H9 (cell line): ENCODE measurements around the gene GHR. TPM values are rescaled to one million over a fixed set of nuclear protein-coding genes. Genes with fewer than 3 reads are reported as not detected.

Source experiments
- DNase-seq: peaks from one replicate; pipeline ENCODE4 v3.0.0-alpha.2; 2017
- H2AFZ ChIP-seq: one replicate; pipeline ENCODE4 v1.6.1; 2013; ENCODE audit warnings: mild to moderate bottlenecking, low read length, control low read depth, moderate library complexity
- H2AK5ac ChIP-seq: 2 replicates; pipeline ENCODE4 v1.6.1; 2013; ENCODE audit warnings: low read length, control low read depth, mixed read lengths; ENCODE audit not compliant: insufficient read length
- H2BK120ac ChIP-seq: one replicate; pipeline ENCODE4 v1.6.1; 2013; ENCODE audit warnings: low read depth, mild to moderate bottlenecking, low read length, control low read depth, inconsistent platforms; ENCODE audit not compliant: poor library complexity, severe bottlenecking
- H2BK12ac ChIP-seq: 2 replicates; pipeline ENCODE4 v1.6.1; 2013; ENCODE audit warnings: low read length, control low read depth, mixed read lengths, low read depth; ENCODE audit not compliant: insufficient read length
- H2BK15ac ChIP-seq: 2 replicates; pipeline ENCODE4 v1.6.1; 2013; ENCODE audit warnings: low read depth, low read length, control low read depth
- H2BK20ac ChIP-seq: one replicate; pipeline ENCODE4 v1.6.1; 2013; ENCODE audit warnings: low read depth, mild to moderate bottlenecking, low read length, control low read depth, inconsistent platforms; ENCODE audit not compliant: poor library complexity, severe bottlenecking
- H2BK5ac ChIP-seq: 2 replicates; pipeline ENCODE4 v1.6.1; 2013; ENCODE audit warnings: low read length, control low read depth, mixed read lengths; ENCODE audit not compliant: insufficient read length
- H3K14ac ChIP-seq: 2 replicates; pipeline ENCODE4 v1.6.1; 2013; ENCODE audit warnings: low read length, control low read depth; ENCODE audit not compliant: insufficient read depth
- H3K18ac ChIP-seq: 2 replicates; pipeline ENCODE4 v1.6.1; 2013; ENCODE audit warnings: low read depth, mild to moderate bottlenecking, mixed read lengths, low read length, control low read depth; ENCODE audit not compliant: insufficient read length
- H3K23ac ChIP-seq: 2 replicates; pipeline ENCODE4 v1.6.1; 2013; ENCODE audit warnings: low read length, control low read depth, mixed read lengths, low read depth; ENCODE audit not compliant: insufficient read length
- H3K23me2 ChIP-seq: 2 replicates; pipeline ENCODE4 v1.6.1; 2013; ENCODE audit warnings: low read depth, mild to moderate bottlenecking, mixed read lengths, low read length, control low read depth; ENCODE audit not compliant: insufficient read length, poor library complexity, severe bottlenecking
- H3K27ac ChIP-seq: 2 replicates; pipeline ENCODE4 v1.5.1; 2013; ENCODE audit warnings: low read length, control low read depth, mixed read lengths, low read depth; ENCODE audit not compliant: insufficient read length
- H3K27me3 ChIP-seq: 2 replicates; pipeline ENCODE4 v1.6.1; 2013; ENCODE audit warnings: low read length, control low read depth, inconsistent platforms; ENCODE audit not compliant: insufficient read depth
- H3K4ac ChIP-seq: 2 replicates; pipeline ENCODE4 v1.6.1; 2013; ENCODE audit warnings: low read depth, mild to moderate bottlenecking, control low read depth, inconsistent platforms, low read length, moderate library complexity
- H3K4me1 ChIP-seq: 2 replicates; pipeline ENCODE4 v1.6.1; 2013; ENCODE audit warnings: low read length, control low read depth, inconsistent platforms; ENCODE audit not compliant: insufficient read depth
- H3K4me2 ChIP-seq: 2 replicates; pipeline ENCODE4 v1.6.1; 2013; ENCODE audit warnings: low read length, control low read depth, mixed read lengths; ENCODE audit not compliant: insufficient read length, insufficient read depth
- H3K56ac ChIP-seq: 2 replicates; pipeline ENCODE4 v1.6.1; 2013; ENCODE audit warnings: low read depth, mild to moderate bottlenecking, mixed read lengths, low read length, control low read depth; ENCODE audit not compliant: insufficient read length
- H3K79me1 ChIP-seq: 2 replicates; pipeline ENCODE4 v1.6.1; 2013; ENCODE audit warnings: low read depth, mild to moderate bottlenecking, moderate library complexity, low read length, control low read depth, inconsistent platforms; ENCODE audit not compliant: insufficient read depth, poor library complexity, severe bottlenecking
- H3K79me2 ChIP-seq: 2 replicates; pipeline ENCODE4 v1.6.1; 2013; ENCODE audit warnings: low read length, control low read depth, inconsistent platforms; ENCODE audit not compliant: insufficient read depth
- H3K9ac ChIP-seq: 2 replicates; pipeline ENCODE4 v1.6.1; 2013; ENCODE audit warnings: low read length, control low read depth, mixed read lengths; ENCODE audit not compliant: insufficient read length; ENCODE audit errors: extremely low read depth
- H3K9me3 ChIP-seq: one replicate; pipeline ENCODE4 v1.6.1; 2013; ENCODE audit warnings: low read depth, low read length, inconsistent platforms; ENCODE audit not compliant: control insufficient read depth
- H3T11ph ChIP-seq: one replicate; pipeline ENCODE4 v1.6.1; 2013; ENCODE audit warnings: mild to moderate bottlenecking, low read length, control low read depth, inconsistent platforms
- H4K20me1 ChIP-seq: one replicate; pipeline ENCODE4 v1.6.1; 2013; ENCODE audit not compliant: control insufficient read depth, insufficient read length, insufficient read depth
- H4K5ac ChIP-seq: 2 replicates; pipeline ENCODE4 v1.6.1; 2013; ENCODE audit warnings: low read depth, mild to moderate bottlenecking, mixed read lengths, low read length, control low read depth; ENCODE audit not compliant: insufficient read length
- H4K8ac ChIP-seq: replicated peaks from 2 replicates; pipeline ENCODE4 v1.6.1; 2013; ENCODE audit warnings: low read length, control low read depth, mixed read lengths, low read depth; ENCODE audit not compliant: insufficient read length
- H4K91ac ChIP-seq: 2 replicates; pipeline ENCODE4 v1.6.1; 2013; ENCODE audit warnings: low read depth, mild to moderate bottlenecking, moderate library complexity, mixed read lengths, low read length, control low read depth; ENCODE audit not compliant: insufficient read length
- H3K27ac Mint-ChIP-seq, 3 experiments: 2 replicates in 2 of 3; 3 replicates in 1 of 3; pipeline ENCODE4 v1.8.0; 2020 to 2021; ENCODE audit warnings: mixed read lengths in 3 of 3, mild to moderate bottlenecking in 1 of 3, moderate library complexity in 1 of 3
- H3K27me3 Mint-ChIP-seq: 2 replicates; pipeline ENCODE4 v1.8.0; 2021; ENCODE audit warnings: low read depth, mild to moderate bottlenecking, moderate library complexity, mixed read lengths
- H3K36me3 Mint-ChIP-seq, 3 experiments: 2 replicates in 2 of 3; 3 replicates in 1 of 3; pipeline ENCODE4 v1.8.0; 2020 to 2021; ENCODE audit warnings: low read depth in 3 of 3, mixed read lengths in 3 of 3; ENCODE audit not compliant: insufficient read depth in 1 of 3
- H3K4me1 Mint-ChIP-seq, 2 experiments: 2 replicates each; pipeline ENCODE4 v1.8.0; 2020; ENCODE audit warnings: mixed read lengths in 2 of 2
- H3K4me3 Mint-ChIP-seq, 2 experiments: 2 replicates in 1 of 2; 3 replicates in 1 of 2; pipeline ENCODE4 v1.8.0; 2020 to 2021; ENCODE audit warnings: mild to moderate bottlenecking in 2 of 2, mixed read lengths in 2 of 2, moderate library complexity in 1 of 2
- H3K9me3 Mint-ChIP-seq, 2 experiments: 2 replicates in 1 of 2; 3 replicates in 1 of 2; pipeline ENCODE4 v1.8.0; 2020; ENCODE audit warnings: mild to moderate bottlenecking in 2 of 2, mixed read lengths in 2 of 2, moderate library complexity in 1 of 2
- CTCF ChIP-seq: fragments of 200-600 bp; sonication (generic); conservative IDR thresholded peaks from 3 replicates; pipeline ENCODE4 v1.8.0; 2021; ENCODE audit warnings: antibody characterized with exemption, mild to moderate bottlenecking
- WGBS: extraction: QIAGEN DNeasy Blood & Tissue Kit; methylation state at CpG from one replicate; pipeline ENCODE4 v1.1.7; 2013; ENCODE audit warnings: missing lambda C conversion rate, low lambda C conversion rate, mixed read lengths; ENCODE audit not compliant: insufficient read length; ENCODE audit errors: extremely low coverage; 5-methylcytosine and 5-hydroxymethylcytosine counted together
- total RNA-seq: library from RNA; stranded (reverse); gene quantifications from 2 replicates; pipeline ENCODE4 v1.2.1, GENCODE V29; 2021

GHR gene
- total RNA-seq, 1 experiment from 2014 or later: 0.20 TPM

GRCh38 chr5:42467572-42467971, 44.3 kb downstream of the GHR start:
- Histone ChIP-seq H3K79me2 (no peaks in the 10 kb centered on the region), H3K9me3 (no peaks in the 10 kb centered on the region), H3K9ac (no peak overlapping the region), H2AFZ (no peak overlapping the region), H3K23me2 (no peaks in the 10 kb centered on the region), H3K4me1 (no peaks in the 10 kb centered on the region), H2BK120ac (no peak overlapping the region), H3T11ph (no peak overlapping the region), H2BK15ac (no peak overlapping the region), H3K27me3 (no peaks in the 10 kb centered on the region), H2AK5ac (no peak overlapping the region), H3K56ac (no peak overlapping the region), H3K23ac (no peak overlapping the region), H4K8ac (no peak overlapping the region), H2BK12ac (no peak overlapping the region), H3K18ac (no peak overlapping the region), H3K4ac (no peak overlapping the region), H2BK20ac (no peak overlapping the region), H4K91ac (no peak overlapping the region), H2BK5ac (no peak overlapping the region), H4K5ac (no peak overlapping the region), H4K20me1 (no peaks in the 10 kb centered on the region), H3K79me1 (no peaks in the 10 kb centered on the region), H3K27ac (no peak overlapping the region), H3K14ac (no peak overlapping the region), H3K4me2 (no peak overlapping the region)
- Mint-ChIP-seq H3K9me3 (peaks cover 0 to 2% of the 10 kb centered on the region in 2 experiments; a peak in 1 of 5 replicates), H3K4me3 (no peak overlapping the region), H3K27me3 (no peaks in the 10 kb centered on the region), H3K27ac (no peak overlapping the region), H3K4me1 (no peaks in the 10 kb centered on the region), H3K36me3 (no peaks in the 10 kb centered on the region)
- WGBS: no CpG with 5 or more reads among the region's 5 CpGs
- no peak for DNase-seq
- no peak for TF ChIP-seq CTCF
